Activated CD4-positive, CD25-positive, alpha-beta regulatory T cell treated with anti-CD3 and anti-CD28 coated beads, Interleukin-2, amount 50 U/mL, for 16 hours (primary cell): Measurements from ENCODE around the gene HSD11B1L.

ENCODE experiments used
- DNase-seq: peaks from one replicate; pipeline ENCODE4 v3.0.0-alpha.2; 2020; ENCODE audit warnings: low read depth, low spot score

HSD11B1L gene, protein sequence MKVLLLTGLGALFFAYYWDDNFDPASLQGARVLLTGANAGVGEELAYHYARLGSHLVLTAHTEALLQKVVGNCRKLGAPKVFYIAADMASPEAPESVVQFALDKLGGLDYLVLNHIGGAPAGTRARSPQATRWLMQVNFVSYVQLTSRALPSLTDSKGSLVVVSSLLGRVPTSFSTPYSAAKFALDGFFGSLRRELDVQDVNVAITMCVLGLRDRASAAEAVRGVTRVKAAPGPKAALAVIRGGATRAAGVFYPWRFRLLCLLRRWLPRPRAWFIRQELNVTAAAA

DNA sequence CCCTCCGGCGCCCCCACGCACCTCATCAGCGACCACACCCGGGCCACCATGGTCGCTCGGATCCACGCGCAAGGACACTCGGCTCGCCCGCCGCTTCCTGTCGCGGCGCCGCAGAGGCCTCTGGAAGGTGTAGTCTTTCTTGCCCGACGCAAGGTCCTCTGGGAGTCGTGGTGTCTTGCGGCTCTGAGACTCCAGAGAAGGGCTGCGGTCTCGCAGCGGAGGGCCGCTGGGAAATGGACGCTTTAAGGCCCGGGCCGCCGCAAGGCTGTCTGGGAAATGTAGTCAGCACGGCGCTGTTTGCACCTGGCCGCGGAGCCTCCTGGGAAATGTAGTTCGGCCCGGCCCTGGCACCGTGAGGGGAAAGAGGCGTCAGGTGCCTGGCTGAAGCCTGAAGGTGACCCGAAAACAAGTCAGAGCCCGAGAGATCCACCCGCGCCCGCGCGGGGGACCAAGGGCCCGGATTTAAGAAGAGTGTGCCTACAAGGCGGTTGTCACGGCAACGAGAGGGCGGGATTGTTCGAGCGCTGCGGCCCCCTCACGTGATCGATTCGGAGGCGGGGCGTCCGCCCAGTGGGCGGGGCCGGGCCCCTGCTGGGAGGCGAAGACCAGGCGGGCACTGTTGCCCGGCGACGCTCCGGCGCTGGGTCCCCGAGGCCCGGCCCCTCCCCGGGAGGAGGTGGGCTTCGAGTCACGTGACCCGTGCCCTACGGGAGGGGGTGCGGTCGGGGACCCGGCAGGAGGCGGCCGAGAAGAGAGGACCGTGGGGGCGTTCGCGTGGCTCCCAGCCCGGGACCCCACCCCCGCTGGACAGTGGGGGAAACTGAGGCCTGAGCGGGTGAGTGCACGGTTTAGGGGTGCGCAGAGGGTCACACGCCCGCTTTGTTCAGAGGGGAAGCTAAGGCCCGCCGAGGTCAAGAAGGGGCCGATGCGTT is at the start of gene HSD11B1L, which contains the start of gene MICOS13:
TSS of gene HSD11B1L (plus strand) at position 591 of the 932 bp plus-strand sequence. CDS start 3,806 bp downstream, outside the sequence.
TSS of gene MICOS13 (minus strand) at position 80 of the 932 bp plus-strand sequence. CDS start at position 50, 30 bp downstream.
- DNase-seq = peak; percentile 97

DNA sequence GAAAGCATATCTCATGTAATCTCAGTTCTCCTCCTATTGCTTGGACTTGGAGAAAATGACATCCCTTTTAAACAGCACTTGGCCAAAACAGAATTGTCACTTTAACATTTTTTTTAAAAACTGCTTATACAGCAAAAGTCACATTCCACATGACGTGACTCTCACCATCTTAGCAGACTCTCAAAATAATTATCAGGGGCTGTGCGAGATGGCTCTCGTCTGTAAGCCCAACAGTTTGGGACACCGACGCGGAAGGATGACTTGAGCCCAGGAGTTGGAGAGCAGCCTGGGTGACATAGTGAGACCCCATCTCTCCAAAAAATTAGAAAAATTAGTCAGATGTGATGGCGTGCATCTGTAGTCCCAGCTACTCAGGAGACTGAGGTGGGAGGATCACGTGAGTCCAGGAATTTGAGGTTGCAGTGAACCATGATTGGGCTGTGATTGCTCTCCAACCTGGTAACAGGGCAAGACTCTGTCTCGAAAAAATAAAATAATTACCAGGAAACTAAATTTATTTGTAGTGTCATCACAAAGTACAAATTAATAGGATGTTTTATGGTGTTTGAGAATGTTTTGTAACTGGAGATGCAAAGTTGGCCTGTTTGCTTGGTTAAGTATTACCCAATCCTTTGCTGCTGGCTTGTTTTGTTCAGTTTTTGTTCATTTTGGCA is 49.1 kb upstream of the HSD11B1L start:
- DNase-seq = no peak

DNA sequence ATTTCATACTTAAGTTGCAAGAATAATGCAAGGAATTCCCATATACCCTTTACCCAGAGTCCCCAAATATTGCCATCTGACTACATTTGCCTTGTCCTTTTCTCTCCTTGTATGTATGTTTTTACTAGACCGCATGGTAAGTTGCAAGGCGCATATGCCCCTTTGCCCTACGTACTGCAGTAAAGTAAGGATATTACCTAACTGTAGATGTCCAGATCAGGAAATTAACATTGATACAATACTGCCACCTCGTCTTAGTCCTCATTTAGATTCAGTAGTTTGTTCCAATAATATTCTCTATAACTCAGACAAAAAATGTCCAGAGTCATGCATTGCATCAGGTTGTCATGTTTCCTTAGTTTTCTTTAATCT is 48.6 kb upstream of the HSD11B1L start:
- no peak for DNase-seq

DNA sequence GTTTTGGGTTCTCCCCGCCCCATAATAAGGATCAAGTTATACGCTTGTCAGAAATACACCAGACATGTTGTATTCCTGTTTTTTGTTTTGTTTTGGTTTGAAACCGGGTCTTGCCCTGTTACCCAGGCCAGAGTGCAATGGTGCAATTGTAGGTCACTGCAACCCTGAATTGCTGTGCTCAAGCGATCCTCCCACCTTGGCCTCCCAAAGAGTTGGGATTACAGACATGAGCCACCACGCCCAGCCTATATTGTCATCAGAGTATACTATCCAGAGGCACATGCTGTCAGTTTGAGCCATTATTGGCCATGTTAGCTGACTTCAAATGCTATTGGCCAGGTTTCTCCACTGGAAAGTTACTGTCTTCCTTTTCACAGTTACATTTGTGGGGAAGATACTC is 48.2 kb upstream of the HSD11B1L start:
- no peak for DNase-seq

DNA sequence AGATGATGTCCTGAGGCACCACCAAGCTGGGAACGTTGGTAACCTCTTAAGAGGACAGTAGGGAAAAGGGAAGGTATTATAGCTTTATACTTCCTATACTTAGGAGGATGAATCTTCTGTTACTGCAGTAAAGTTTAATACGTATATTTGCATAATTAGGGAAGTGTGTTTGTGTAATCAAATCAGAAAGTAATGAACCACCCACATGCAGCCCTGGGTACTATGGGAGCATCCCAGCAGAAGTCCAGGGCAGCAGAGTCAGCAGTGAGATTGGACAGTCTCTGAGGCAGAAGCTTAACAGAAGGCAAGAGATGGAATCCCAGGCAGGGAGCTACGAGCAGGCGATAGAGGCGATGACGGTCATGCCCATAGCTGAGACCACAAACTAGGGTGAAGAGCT is 45.4 kb upstream of the HSD11B1L start:
- DNase-seq = no peak

DNA sequence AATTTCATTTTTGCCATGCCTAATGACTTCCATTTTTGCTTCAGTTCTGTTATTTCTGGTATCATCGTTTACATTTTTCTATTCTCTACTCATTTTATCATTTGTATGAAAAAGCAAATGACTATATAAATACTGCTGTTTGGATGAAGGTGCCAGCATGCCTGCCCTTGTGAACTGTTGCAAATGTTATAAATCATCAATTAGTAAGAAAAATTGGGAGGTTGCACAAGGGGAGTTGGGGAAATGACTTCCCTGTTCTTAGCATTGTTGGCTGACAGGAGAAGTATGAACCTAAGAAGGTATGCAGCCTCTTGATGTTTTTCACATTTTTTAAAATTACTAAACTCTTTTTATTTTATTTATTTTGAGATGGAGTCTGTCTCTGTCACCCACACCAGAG is 42.9 kb upstream of the HSD11B1L start:
- no peak for DNase-seq

DNA sequence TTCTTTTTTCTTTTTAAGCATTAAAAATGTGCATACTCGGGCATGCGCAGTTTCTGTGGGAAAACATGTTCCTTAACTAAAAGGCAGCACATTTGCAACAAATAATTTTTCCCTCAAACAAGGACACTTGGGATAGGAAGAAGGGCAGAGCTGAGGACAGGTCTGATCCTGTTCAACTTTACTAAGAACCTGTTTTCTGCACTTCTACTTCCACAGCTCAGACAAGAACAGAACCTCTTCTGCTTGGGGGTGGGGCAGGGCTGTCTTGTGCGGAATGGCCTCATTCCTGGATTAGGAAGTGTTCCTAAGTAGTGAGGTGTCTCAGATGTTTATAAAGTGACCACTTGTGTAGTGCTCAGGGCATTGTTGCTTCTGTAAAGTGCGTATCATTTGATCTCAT is 39.7 kb upstream of the HSD11B1L start:
- no peak for DNase-seq

DNA sequence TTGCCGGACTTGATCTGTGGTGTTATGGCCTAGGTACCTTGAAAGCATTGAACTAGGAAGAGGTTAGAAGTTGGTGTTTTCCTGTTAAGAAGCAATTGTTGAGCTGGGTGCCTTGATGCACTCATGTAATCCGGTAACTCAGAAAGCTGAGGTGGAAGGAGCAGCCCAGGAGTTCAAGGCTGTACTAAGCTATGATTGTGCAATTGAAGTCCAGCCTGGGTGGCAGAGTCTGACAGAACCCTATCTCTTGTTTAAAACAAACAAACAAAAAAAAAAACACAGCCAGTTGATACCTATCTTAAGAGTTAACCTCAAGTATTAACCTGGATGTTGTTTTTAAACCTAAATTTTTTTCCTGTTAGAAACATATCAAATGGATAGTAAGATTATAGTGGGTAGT is 38.6 kb upstream of the HSD11B1L start:
- no peak for DNase-seq

DNA sequence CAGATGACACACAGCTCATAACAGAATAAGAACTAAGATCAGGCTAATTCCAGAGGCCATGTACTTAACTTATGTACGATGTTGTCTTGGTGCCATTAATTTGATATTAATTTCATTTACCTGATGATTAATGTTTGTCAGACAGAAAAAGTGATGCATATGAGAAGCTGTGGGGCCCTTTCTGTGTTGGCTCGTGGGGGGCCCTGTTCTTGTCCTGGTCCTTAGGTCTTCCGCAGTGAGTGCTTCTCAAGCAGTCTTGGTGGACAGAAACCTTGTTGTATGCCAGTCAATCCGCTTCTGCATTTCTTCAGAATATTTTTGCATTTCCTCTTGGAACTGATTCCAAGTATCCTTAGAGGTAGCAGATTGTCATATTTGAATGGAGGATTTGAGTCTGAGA is 37.8 kb upstream of the HSD11B1L start:
- DNase-seq = no peak

DNA sequence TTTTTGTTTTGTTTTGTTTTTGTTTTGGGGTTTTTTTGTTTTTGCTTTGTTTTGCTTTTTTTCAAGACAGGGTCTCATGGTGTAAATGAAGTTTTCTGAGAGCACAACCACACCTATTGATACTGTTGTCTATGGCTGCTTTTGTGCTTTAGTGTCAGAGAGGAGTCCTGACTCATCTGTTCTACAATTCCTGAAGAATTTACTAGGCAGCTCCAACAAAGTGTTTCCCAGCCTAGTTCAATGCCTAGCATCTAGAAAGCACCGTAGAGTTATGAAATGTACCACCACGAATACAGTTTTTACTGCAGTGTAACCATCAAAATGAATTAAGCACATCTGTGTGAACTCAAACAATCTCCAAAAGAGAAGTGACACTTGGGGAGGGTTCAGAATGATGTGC is 36.8 kb upstream of the HSD11B1L start:
- no peak for DNase-seq

DNA sequence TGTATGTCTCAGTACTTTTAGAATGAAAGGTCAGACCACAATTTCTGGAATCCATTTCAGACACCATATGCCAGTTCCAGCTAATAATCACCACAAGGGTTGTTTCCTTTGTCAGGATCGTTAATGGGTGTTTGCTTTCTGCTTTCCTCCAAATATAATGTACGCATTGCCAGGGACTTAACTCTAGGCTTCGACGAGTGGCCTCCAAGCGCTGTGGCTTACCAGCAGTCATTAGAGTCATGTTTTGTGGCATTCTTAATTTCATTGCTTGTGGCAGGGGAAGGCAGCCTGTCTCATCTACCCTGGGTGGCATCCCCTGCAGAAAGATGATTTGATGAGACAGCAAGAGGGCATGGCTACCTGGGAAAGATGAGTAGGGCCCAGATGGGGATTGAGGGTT is 35.4 kb upstream of the HSD11B1L start:
- no peak for DNase-seq

DNA sequence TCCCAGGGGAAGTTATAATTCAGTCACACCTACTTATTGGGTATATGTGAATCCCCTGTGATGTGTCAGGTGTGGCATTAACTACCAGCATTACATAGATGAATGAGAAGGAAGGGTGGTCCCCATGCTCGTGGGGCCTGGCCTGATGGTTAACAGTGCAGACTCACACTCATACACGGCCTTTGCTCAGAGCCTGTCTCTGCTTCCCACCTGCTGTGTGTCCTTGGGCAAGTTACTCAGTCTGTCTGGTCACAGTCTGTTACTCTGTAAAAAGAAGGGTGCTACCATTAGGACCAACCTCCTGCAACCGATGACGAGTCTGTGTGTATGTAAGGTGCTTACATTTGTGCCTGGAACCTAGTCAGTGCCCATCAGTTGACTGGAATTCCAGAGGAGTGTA is 34.1 kb upstream of the HSD11B1L start:
- DNase-seq = no peak

DNA sequence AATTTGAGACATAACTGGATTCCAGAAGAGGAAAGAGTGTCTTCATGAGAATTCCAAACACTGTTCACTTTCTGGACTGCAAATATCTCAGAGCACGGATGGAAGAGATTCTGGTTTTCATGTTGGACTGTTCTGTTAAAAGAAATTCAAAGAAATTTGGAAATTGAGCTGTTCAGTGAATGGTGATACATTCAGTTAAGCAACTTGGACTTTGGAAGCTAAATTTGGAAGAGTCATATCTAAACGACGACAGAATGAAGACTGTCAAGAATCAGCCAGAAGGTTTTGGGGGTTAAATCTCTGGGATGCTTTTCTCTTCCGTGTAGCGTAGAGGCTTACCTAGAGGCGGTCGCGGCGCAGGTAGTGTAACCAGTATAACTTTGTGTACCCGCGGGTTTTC is 32.4 kb upstream of the HSD11B1L start:
- no peak for DNase-seq

DNA sequence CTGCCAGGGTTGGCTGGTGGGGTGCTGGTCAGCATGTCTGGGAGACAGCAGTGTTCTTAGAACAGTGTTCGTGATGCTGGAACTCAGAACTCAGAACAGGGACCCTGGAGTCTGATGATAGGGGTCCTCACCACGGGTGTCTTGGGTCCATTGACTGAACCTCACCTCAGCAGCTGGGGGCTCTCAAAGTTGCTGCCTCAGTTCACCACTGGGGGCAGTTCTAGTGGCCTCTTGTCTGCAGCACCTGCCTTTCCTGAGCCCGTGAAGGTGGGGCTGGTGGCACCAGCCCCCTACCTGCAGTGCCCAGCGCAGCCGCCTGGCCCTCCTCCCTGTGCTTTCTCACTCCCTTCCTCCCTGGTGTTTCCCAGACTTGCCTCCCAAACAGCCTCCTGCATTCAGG is 29.5 kb upstream of the HSD11B1L start:
- no peak for DNase-seq

DNA sequence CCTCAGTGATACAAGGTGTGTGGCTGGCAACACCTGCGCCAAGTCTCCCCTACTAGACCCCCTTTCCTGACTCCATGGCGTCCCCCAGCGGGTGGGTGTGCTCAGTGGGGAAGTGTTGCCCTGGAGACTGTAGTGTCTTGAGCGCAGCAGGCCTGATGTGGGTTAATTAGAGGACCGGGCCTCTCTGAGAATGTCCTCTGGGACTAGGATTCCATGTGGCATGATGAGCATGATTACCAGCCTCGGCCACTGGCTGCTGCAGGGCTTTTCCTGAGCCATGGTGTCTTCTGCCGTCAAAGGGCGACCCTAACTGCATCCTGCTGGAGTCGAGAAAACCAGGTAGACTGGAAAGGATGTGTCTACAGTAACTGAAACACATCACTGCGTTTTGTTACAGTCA is 28.6 kb upstream of the HSD11B1L start:
- no peak for DNase-seq

DNA sequence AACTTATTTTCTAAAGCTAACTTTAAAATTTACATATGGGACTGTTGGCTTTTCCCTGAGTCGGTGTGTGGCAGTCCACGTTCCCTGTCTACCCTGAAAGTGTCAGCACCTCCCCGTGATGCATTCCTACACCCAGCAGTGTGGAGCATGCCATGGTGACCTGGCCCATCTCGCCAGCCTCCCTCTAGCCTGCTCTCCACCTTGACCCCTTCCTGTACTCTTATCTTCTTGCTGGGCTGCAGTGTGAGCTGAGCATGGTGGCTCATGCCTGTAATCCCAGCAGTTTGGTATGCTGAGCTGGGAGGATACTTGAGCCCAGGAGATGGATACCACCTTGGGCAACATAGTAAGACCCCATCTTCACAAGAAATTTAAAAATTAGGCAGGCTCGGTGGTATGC is 25.9 kb upstream of the HSD11B1L start:
- no peak for DNase-seq

DNA sequence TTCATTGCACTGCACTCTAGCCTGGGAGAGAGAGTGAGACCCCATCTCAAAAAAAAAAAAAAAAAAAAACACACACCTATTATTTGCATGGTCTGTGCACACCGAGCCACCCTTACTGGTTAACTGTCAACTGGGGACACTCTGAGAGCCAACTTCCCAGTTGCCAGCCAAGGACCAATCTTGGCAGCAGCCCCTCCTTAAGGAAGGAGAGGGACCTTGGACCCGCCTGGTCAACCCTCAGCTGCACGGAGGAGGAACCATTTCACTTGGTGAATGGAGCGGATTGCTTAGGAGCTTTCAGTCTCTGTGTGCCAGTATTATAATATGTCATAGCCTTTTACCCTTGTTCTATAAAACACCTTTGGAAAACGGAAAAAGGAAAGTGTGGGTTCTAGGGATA is 25.4 kb upstream of the HSD11B1L start:
- no peak for DNase-seq

DNA sequence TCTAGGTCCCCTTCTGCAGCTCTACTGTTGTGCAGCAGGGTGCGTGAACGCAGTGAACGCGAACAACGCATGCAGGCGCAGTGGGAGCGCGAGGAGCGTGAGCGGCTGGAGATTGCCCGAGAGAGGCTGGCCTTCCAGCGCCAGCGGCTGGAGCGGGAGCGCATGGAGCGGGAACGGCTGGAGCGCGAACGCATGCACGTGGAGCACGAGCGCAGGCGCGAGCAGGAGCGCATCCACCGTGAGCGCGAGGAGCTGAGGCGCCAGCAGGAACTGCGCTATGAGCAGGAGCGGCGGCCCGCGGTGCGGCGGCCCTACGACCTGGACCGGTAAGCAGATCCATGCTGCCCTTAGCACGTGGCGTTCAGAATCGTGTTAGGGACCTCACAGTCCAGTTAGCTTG is 19.3 kb upstream of the HSD11B1L start:
- no peak for DNase-seq

DNA sequence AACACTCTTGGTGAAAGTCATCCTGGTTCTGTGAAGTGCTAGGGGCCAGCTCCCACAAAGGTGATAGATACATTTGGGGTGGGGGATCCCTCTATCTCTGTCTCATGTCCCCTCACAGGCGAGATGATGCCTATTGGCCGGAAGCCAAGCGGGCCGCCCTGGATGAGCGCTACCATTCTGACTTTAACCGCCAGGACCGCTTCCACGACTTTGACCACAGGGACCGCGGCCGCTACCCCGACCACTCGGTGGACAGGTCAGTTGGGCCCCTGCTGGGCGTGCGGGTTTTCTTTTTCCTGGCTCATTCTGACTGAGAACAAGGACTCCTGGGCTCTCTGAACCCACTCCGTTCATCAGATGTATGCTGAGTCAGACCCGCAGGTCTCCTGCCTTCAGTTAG is 16.9 kb upstream of the HSD11B1L start:
- no peak for DNase-seq

DNA sequence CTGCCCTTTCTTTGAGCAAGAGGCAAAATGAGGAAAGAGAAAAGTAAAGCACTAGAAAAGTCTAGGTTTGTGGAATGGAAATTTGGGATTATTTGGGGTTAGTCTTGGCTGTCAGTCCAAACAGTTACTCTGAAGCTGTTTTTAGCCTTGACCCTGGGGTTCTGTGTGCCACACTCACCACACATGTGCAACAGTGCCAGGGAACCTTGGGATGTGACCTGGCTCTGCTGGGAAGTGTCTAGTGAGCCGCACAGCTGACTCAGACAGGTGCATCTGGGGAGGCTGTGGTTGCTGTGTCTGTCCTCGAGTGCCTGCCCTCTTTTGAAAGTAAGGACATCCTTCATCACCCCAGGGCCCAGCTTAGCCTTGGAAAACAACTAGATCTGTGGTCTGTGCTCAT is 16.3 kb upstream of the HSD11B1L start:
- no peak for DNase-seq

DNA sequence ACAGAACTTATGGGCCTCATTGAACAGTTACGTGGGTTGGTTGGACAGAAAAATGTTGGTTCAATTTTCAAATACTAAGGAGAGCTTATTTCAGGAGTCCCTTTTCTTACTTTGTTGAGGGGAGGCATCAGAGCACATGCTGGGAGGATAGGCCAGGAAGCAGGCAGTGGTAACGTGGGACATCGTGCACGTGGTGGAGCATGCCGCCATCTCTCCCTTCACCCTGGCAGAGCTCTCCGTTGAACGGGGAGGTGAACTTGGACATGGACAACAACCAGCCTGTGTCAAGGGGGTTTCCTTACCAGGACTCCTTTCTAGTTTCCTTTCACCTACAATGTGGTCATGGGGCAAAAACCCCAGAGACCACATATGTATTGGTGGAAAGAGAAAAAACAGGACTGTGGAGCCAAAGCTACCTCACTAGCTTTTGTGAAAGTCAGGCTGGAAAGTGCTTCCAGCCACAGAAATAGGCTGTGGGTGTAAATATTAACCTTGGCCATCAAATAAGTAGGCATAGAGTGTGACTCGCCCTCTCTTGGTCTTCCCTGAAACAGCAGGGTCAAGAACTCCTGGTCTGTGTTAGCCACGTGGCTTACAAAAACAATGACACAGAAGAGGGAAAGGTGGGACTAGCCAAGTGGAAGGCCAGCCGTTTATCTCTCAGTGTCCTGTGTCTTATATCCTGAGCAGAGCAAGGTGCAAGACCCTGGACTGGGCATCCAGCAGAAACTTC is 14.9 kb upstream of the HSD11B1L start:
- no peak for DNase-seq
